Tibial artery (tissue), 4 donors: ENCODE measurements around the gene SLC24A4.
A peak's percentile ranks its signal among the peaks of the same experiment; 100 is the strongest.

ENCODE experiments used
- DNase-seq, 2 donors: peaks; one replicate each; pipeline ENCODE4 v3.0.0-alpha.2; 2019
- H3K27ac ChIP-seq, 2 donors: fragments of 200-600 bp; sonication (generic) in 1 of 2; 1 replicate in 1 of 2; 2 replicates in 1 of 2; pipeline ENCODE4 v1.5.1; 2018 to 2019; ENCODE audit warnings: mild to moderate bottlenecking in 1 of 2
- H3K27me3 ChIP-seq, 2 donors: fragments of 200-600 bp; sonication (generic) in 1 of 2; one replicate each; pipeline versions ENCODE4 v1.5.1 to v1.6.0; 2016 to 2019
- H3K36me3 ChIP-seq, 3 donors: fragments of 200-600 bp; sonication (generic) in 2 of 3; one replicate each; pipeline ENCODE4 v1.5.1; 2016 to 2019; ENCODE audit warnings: mild to moderate bottlenecking in 2 of 3
- H3K4me1 ChIP-seq, 4 donors: fragments of 200-600 bp; sonication (generic) in 2 of 4; 1 replicate in 3 of 4; 2 replicates in 1 of 4; pipeline ENCODE4 v1.5.1; 2016 to 2019
- H3K4me3 ChIP-seq, 2 donors: fragments of 200-600 bp; sonication (generic) in 1 of 2; 1 replicate in 1 of 2; 2 replicates in 1 of 2; pipeline ENCODE4 v1.5.1; 2018 to 2019; ENCODE audit warnings: mild to moderate bottlenecking in 2 of 2
- H3K9me3 ChIP-seq, 3 donors: fragments of 200-600 bp; sonication (generic) in 1 of 3; one replicate each; pipeline ENCODE4 v1.5.1; 2016 to 2019
- intact Hi-C: fragments of 100-400 bp; cut with DNase I; formaldehyde crosslinking; loops from one replicate; pipeline ENCODE4 v1.15.0; 2023; ENCODE audit warnings: low total_unique reads
- TF ChIP-seq, protein P1 (sequence below), 2 experiments: fragments of 200-600 bp in 1 of 2; fragments of 450-650 bp in 1 of 2; IDR thresholded peaks; one replicate each; pipeline ENCODE4 v1.5.1; 2017 to 2019; ENCODE audit warnings: antibody characterized with exemption in 2 of 2, mild to moderate bottlenecking in 1 of 2, moderate library complexity in 1 of 2

The SLC24A4 gene

DNA sequence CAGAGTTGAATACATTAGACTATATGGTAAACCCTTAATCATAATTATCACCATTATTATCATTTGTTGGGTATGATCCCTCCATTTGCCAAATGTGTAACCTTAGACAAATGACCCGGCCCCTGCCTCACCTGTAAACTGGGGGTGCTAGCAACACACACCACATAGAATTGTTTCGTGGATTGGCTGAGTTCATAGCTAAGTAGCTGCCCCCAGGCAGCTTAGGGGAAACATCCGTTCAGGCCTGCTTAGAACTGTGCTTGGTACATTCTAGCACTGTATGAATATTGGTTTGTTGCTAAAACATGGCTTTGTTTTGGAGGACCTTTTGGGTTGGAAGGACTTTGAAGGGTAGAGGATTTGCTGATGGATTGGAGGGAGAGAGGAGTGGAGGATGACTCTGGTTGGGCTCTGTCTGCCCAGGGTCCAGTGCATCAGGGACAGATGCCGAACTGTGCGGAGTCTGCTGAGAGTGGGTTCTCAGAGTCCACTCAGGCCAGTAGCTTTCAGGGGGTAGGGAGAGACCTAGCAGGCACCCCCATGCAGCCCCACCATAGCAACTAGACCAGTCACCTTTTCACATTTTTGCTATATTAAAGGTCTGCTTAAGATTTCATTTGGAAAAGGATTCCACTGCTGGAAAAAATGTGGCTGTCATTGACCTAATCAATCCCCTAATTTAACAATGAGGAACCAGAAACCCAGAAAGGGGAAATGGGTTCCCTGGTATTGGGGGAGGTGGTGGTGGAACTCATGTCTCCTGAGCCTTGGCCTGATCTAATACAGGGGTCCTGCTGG is 192.8 kb downstream of the SLC24A4 start:
- H3K36me3 ChIP-seq: no peaks in the 10 kb centered on the region
- peaks cover 0 to 35% (median 20%) of the 10 kb centered on the region in 4 donors for H3K4me1 ChIP-seq
- no peaks in the 10 kb centered on the region for H3K27me3 ChIP-seq
- no peaks in the 10 kb centered on the region for H3K9me3 ChIP-seq
- intact Hi-C loops: loop anchor here (10.0 kb wide), 1 partner anchor 89 kb away; no protein-coding TSS in a partner anchor
- TF ChIP-seq, protein P1, sequence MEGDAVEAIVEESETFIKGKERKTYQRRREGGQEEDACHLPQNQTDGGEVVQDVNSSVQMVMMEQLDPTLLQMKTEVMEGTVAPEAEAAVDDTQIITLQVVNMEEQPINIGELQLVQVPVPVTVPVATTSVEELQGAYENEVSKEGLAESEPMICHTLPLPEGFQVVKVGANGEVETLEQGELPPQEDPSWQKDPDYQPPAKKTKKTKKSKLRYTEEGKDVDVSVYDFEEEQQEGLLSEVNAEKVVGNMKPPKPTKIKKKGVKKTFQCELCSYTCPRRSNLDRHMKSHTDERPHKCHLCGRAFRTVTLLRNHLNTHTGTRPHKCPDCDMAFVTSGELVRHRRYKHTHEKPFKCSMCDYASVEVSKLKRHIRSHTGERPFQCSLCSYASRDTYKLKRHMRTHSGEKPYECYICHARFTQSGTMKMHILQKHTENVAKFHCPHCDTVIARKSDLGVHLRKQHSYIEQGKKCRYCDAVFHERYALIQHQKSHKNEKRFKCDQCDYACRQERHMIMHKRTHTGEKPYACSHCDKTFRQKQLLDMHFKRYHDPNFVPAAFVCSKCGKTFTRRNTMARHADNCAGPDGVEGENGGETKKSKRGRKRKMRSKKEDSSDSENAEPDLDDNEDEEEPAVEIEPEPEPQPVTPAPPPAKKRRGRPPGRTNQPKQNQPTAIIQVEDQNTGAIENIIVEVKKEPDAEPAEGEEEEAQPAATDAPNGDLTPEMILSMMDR (IDR thresholded peaks at IDR 0.05): no peak
- no peak overlapping the region for H3K4me3 ChIP-seq
- no peak for DNase-seq
- no peak overlapping the region for H3K27ac ChIP-seq

DNA sequence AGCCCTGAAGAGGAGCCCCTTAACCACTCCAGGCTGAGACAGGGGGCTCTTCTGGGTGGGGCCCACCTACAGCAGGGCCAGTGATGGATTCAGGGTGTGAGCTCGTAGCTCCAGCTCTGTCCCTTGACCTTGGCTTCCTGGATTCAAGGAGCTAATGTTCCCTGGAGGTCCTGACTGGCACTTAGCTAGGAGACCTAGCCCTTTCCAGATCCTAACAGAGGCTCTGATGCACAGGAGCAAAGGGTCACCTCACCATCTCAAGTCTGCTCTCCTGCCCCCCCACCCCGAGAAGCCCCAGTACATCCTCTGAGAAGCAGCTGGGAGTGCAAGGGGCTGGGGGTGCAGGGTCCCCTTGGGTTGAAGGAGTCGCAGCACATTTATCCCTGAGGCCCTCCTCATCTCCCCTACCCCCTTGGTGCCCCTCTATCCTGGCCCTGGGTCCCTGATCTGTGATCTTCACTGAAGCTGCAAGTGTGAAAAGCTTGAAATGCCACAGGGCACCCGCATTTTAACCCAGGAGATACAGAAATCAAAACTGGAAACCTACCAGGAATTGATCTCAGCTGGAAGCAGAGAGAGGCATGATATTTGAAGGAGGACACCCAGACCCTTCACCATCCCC is 193.5 kb downstream of the SLC24A4 start:
- Histone ChIP-seq H3K27ac (no peak overlapping the region), H3K9me3 (no peaks in the 10 kb centered on the region), H3K36me3 (no peaks in the 10 kb centered on the region), H3K4me3 (no peak overlapping the region), H3K27me3 (no peaks in the 10 kb centered on the region), H3K4me1 (peaks cover 0 to 32% (median 19%) of the 10 kb centered on the region in 4 donors)
- no peak for DNase-seq
- TF ChIP-seq, protein P1 (IDR thresholded peaks at IDR 0.05): no peak
- intact Hi-C loops: loop anchor here (10.0 kb wide), 1 partner anchor 88 kb away; no protein-coding TSS in a partner anchor

DNA sequence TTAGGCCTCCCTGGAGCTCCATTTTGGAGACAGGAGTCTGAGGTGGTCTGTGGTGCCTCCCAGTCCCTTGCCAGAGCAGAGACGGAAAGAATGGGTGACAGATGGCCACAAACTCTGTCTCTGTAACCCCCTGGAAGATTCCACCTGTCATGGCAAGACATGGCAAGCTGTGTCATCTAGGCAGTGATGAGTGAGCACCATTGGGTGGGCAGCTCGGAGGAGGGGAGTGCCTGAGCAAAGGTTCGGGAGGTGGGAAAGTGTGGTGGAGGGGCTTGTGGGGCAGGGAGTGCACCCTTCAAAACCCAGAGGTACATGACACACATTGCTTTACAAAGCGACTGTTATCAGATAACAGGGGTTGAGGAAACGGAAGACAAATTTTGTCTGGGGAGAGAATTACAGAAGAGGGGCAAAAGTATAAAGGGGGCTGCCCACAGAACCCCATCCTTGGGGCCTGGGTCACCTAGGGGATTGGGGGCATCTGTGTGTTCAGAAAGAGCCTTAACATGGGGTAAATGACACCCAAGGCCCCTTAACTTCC is 194.1 kb downstream of the SLC24A4 start:
- H3K4me3 ChIP-seq: no peak overlapping the region
- no peak overlapping the region for H3K27ac ChIP-seq
- no peaks in the 10 kb centered on the region for H3K27me3 ChIP-seq
- peaks cover 0 to 26% (median 18%) of the 10 kb centered on the region in 4 donors for H3K4me1 ChIP-seq
- TF ChIP-seq, protein P1 (IDR thresholded peaks at IDR 0.05): no peak
- no peaks in the 10 kb centered on the region for H3K36me3 ChIP-seq
- intact Hi-C loops: loop anchor here (10.0 kb wide), 1 partner anchor 88 kb away; no protein-coding TSS in a partner anchor
- no peak for DNase-seq
- H3K9me3 ChIP-seq: no peaks in the 10 kb centered on the region

DNA sequence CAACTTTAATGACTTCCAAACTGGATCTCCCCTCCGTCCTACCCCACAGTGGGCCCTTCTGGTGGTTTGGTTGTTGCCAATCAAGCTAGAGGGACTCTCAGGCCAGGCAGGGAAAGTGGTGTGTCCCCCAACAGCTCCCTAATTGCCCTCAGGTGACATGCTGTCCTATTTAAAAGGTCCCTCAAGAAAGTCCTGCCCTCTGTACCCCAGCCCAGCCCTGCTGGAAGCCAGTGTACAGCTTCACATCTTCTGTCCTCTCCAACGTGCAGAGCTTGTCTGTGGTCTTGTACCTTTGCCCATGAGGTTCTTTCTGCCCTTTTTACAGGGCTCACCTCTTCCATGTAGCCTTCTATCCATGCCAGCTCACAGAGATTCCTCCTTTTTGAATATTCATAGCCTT is 194.8 kb downstream of the SLC24A4 start:
- H3K4me1 ChIP-seq: peaks cover 0 to 24% (median 16%) of the 10 kb centered on the region in 4 donors
- H3K36me3 ChIP-seq: no peaks in the 10 kb centered on the region
- TF ChIP-seq, protein P1 (IDR thresholded peaks at IDR 0.05): no peak
- DNase-seq: no peak
- intact Hi-C loops: loop anchor here (10.0 kb wide), 1 partner anchor 87 kb away; no protein-coding TSS in a partner anchor
- H3K27me3 ChIP-seq: no peaks in the 10 kb centered on the region
- no peaks in the 10 kb centered on the region for H3K9me3 ChIP-seq
- no peak overlapping the region for H3K4me3 ChIP-seq
- no peak overlapping the region for H3K27ac ChIP-seq

DNA sequence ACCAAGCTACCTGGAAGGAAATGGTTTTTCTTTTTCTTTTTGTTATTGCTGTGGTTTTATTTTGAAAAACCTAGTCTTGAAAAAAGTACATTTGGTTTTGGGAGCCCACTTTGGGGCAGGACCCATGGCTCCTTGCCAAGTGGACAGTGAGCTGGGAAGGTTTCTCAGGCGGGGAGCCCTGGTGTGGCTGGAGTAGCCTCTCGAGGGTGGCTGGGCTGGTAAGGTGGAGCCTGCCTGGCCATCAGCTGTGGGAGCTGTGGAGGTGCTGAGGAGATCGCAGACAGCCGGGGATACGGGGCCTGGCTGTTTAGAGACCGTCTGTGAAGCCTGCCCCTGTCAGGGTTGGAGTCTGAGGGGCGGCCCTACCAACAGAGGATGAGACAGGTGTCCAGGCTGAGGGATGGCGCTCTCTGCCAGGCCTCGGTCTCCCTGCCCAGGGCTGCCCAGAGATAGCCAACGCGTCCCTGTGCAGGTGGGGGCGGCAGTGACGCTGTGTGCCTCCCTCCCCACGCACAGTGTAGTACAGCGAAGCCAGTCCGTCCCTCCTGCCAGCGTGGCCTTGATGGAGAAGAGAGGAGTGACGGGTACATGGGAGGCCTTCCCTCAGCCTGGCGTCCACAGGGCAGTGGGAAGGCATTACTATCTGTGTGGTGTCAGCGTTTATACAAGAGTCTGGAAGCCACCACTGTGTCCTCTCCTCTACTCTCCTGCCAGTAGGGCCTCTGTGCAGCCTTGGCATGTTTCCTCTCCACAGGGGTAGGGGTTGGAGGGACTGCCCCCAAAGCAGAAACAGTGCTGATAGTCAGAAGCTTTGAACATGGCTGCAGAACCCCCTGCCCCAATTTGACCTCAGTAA is 196.5 kb downstream of the SLC24A4 start:
- H3K9me3 ChIP-seq: no peaks in the 10 kb centered on the region
- TF ChIP-seq, protein P1 (IDR thresholded peaks at IDR 0.05): no peak
- intact Hi-C loops: loop anchor here (10.0 kb wide), 1 partner anchor 85 kb away; no protein-coding TSS in a partner anchor
- no peak overlapping the region for H3K27ac ChIP-seq
- peak in 1 of 2 donors; percentile 6 for DNase-seq
- peaks cover 0 to 19% (median 11%) of the 10 kb centered on the region in 4 donors for H3K4me1 ChIP-seq
- no peak overlapping the region for H3K4me3 ChIP-seq
- H3K36me3 ChIP-seq: no peaks in the 10 kb centered on the region
- no peaks in the 10 kb centered on the region for H3K27me3 ChIP-seq
